ENCODE results near the gene PTPN7.

Gene PTPN7

DNA sequence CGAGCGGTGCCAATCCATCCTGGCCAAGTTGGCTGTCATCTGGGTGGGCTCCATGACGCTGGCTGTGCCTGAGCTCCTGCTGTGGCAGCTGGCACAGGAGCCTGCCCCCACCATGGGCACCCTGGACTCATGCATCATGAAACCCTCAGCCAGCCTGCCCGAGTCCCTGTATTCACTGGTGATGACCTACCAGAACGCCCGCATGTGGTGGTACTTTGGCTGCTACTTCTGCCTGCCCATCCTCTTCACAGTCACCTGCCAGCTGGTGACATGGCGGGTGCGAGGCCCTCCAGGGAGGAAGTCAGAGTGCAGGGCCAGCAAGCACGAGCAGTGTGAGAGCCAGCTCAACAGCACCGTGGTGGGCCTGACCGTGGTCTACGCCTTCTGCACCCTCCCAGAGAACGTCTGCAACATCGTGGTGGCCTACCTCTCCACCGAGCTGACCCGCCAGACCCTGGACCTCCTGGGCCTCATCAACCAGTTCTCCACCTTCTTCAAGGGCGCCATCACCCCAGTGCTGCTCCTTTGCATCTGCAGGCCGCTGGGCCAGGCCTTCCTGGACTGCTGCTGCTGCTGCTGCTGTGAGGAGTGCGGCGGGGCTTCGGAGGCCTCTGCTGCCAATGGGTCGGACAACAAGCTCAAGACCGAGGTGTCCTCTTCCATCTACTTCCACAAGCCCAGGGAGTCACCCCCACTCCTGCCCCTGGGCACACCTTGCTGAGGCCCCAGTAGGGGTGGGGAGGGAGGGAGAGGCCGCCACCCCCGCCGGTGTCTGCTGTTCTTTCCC, 32.4 kb downstream of the PTPN7 start:
- no peak overlapping the region for H3K4me3 ChIP-seq (ENCODE audit: low read length)
- TF ChIP-seq, protein P1, sequence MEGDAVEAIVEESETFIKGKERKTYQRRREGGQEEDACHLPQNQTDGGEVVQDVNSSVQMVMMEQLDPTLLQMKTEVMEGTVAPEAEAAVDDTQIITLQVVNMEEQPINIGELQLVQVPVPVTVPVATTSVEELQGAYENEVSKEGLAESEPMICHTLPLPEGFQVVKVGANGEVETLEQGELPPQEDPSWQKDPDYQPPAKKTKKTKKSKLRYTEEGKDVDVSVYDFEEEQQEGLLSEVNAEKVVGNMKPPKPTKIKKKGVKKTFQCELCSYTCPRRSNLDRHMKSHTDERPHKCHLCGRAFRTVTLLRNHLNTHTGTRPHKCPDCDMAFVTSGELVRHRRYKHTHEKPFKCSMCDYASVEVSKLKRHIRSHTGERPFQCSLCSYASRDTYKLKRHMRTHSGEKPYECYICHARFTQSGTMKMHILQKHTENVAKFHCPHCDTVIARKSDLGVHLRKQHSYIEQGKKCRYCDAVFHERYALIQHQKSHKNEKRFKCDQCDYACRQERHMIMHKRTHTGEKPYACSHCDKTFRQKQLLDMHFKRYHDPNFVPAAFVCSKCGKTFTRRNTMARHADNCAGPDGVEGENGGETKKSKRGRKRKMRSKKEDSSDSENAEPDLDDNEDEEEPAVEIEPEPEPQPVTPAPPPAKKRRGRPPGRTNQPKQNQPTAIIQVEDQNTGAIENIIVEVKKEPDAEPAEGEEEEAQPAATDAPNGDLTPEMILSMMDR (IDR thresholded peaks at IDR 0.05; ENCODE audit: insufficient read depth, low read depth, low read length, missing control alignments) = no peak
- DNase-seq (ENCODE audit: low read depth) = no peak

DNA sequence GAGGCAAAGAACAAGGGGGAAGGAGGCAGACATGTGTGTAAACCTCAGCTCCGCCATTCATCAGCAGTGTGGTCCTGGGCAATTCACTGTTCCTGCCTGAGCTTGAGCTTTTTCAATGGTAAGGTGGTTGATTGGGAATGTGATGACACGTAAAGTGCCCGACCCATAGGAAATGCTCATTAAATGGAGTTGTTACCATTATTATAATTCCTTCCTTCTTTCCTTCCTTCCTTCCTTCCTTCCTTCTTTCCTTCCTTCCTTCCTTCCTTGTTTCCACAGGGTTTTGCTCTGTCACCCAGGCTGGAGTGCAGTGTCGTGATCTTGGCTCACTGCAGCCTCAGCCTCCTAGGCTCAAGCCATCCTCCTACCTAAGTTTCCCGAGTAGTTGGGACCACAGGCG, 33.3 kb downstream of the PTPN7 start:
- DNase-seq (ENCODE audit: low read depth) = no peak
- TF ChIP-seq, protein P1 (IDR thresholded peaks at IDR 0.05; ENCODE audit: insufficient read depth, low read depth, low read length, missing control alignments) = no peak
- no peak overlapping the region for H3K4me3 ChIP-seq (ENCODE audit: low read length)

DNA sequence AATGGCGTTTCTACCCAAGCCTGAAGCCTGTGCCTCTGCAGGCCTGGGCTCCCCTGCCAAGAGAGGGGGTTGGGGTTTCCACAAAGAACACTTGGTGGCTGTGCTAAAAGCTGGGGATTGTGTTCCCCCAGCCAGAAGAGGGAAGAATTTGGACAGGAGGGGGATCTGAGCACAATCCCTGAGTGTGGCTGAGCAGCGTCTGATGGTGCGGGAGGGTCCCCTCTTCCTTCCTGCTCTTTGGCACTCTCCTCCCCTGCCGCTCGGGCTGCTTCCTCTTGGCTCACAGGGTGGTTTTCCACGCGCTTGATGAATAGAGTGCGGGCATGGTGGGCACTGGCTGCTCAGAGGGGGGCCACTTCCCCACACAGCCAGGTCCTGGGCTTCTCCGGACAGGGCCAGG, 34.0 kb downstream of the PTPN7 start:
- DNase-seq (ENCODE audit: low read depth) = no peak
- H3K4me3 ChIP-seq (ENCODE audit: low read length) = no peak overlapping the region
- TF ChIP-seq, protein P1 (IDR thresholded peaks at IDR 0.05; ENCODE audit: insufficient read depth, low read depth, low read length, missing control alignments) = no peak

DNA sequence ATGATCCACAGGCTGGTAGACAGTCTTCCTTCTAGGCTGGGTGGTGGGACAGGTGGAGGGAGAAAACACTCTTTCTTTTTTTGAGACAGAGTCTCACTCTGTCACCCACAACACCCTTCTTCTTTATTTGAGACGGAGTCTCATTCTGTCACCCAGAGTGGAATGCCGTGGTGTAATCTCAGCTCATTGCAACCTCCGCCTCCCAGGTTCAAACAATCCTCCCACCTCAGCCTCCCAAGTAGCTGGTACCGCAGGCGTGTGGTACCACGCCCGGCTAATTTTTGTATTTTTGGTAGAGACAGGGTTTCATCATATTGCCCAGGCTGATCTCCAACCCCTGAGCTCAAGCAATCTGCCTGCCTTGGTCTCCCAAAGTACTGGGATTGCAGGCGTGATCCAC, 34.8 kb downstream of the PTPN7 start:
- DNase-seq (ENCODE audit: low read depth) = no peak
- TF ChIP-seq, protein P1 (IDR thresholded peaks at IDR 0.05; ENCODE audit: insufficient read depth, low read depth, low read length, missing control alignments) = no peak
- H3K4me3 ChIP-seq (ENCODE audit: low read length) = no peak overlapping the region

DNA sequence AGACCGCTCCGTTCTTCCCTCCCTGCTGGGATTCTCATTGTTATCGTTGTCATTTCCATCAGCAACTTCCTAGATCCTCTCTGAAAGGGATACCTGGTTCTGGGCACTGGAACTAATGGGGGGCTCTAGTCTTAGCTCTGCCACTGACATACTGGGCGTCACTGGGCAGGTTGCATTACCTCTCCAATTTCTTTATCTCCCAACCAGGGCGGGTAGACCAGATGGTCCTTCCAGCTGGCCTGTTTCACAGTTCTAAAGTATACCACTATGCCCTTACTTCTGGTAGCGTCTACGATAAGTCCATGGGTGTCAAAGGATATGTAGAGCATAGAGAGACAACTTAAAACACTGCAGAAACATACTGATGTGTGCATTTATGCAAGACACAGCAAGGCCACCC, 36.3 kb downstream of the PTPN7 start:
- no peak overlapping the region for H3K4me3 ChIP-seq (ENCODE audit: low read length)
- TF ChIP-seq, protein P1 (IDR thresholded peaks at IDR 0.05; ENCODE audit: insufficient read depth, low read depth, low read length, missing control alignments) = no peak
- DNase-seq (ENCODE audit: low read depth) = no peak

DNA sequence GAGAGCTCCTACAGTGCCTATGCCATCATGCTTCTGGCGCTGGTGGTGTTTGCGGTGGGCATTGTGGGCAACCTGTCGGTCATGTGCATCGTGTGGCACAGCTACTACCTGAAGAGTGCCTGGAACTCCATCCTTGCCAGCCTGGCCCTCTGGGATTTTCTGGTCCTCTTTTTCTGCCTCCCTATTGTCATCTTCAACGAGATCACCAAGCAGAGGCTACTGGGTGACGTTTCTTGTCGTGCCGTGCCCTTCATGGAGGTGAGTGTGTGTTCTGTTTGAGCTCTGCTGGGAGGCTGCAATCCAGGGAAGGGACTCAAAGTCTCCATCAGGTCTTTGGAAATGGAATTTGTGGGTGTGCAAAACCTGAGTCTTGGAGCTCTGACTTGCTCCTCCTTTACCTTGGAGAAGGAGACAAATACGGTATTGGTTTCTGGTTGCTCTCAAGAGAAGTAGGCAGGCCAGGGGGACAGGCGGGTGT, 37.0 kb downstream of the PTPN7 start:
- TF ChIP-seq, protein P1 (IDR thresholded peaks at IDR 0.05; ENCODE audit: insufficient read depth, low read depth, low read length, missing control alignments) = no peak
- DNase-seq (ENCODE audit: low read depth) = no peak

More for the DNA sequence above, 37.0 kb downstream of the PTPN7 start:
- H3K4me3 ChIP-seq (ENCODE audit: low read length) = no peak overlapping the region

Measured in epithelial cell of esophagus (primary cell).